HG03439 (cell line): ENCODE measurements around the gene ST6GALNAC6.

Experiments used
- ATAC-seq: cut with Tn5 transposase; IDR thresholded peaks from one replicate; pipeline ENCODE4 v1.9.1; 2021; ENCODE audit warnings: mild to moderate bottlenecking, moderate library complexity; ENCODE audit not compliant: unreplicated experiment

The ST6GALNAC6 gene

DNA sequence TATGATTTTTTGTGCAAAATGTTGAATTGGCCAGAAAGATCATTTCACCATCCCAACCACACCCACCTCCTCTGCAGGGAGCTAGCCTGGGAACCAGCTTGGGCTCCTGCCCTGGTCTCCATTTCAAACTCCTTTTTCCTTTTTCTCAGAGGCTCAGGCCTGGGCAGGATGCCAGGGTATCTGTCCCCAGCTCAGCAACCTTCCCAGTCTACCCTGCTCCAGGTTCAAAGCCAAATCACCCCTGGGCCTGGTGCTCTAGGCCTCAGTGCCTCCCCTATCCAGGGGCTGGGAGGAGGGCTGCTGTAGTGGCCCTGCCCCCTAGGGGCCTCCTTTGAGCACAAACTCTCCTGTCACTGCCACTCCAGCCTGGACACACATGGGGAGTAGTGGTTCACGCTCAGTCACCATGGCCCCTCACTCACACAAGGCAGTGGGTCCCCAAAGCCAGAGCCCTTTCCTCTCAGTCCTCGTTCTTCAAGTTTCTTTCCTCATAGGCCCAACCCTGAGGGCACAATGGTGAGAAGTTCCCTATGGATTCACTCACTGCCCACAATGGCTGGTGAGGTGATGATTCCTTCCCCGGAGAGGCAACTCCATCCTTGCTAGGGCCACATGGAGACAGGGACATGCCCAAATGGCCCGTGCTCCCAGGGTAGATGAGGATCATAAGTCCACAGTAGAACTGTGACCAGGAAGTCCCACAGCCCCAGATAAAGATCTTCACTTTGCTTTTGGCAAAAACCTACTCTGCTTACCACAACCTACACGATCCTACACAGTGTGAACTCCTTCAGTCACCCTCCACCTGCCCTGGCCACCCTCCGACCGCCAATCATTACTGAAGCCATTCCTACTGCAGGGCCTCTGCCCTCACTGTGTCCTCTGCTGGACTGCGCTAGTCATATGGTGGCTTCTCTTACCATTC lies 19.0 kb upstream of the ST6GALNAC6 start:
- no peak for ATAC-seq

DNA sequence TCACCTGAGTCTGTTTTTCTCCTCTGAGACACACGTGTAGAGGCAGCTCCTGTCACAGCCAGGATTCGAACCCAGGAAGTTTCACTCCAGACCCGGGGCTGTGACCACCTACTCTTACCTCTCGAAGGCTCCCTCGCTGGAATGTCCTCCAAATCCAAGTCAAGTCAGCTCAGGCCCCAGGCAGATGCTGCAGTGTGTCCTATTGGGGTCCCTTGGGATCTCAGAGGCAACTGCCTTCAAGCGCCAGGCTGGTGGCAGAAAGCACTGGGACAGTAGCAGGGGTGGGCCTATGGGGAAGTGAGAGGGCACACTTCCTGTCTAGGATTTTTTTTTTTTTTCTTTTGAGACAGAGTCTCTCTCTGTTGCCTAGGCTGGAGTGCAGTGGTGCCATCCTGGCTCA lies 18.2 kb upstream of the ST6GALNAC6 start:
- ATAC-seq, result no peak

DNA sequence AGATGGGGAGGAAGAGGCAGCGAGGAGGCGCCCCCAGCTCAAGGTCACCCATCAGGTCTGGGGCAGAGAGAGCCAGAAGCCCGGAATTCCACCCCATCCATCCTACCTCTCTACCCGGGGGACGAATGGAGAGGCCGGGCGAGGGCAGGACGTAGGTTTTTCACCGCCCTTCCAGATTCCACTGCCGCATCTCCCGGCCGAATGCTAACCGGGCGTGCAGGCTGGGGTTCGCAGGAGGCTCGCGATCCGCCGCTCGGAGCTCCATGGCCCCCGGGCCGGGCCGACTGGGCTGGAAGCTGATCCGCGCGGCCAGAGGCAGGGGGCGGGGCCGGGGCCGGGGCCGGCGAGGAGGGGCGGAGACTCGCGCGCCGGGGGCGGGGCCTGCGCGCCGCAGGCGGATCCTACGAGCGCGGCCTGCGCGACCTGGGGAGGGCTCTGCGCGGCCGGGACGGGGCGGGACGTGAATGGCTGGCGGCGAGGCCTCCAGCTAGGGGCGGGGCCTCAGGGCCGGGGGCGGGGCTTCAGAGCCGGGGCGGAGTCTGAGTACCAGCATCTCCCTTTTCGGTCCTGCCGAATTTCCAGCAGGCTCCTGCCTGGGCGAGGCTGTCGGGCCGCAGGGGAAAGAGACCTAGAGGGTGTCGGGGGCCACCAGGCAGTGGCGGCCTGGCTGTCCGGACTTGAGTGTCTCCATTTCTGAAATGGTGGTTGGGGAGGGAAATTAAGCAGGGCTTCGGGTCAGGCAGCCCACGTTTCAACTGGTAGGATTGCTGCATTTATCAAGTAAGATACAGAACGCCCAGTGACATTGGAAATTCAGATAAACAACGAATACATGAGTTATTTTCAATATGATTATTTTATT lies 17.5 kb upstream of the ST6GALNAC6 start, which contains the start of gene ST6GALNAC4:
ST6GALNAC4 (minus strand) TSS at position 322 of the 862 bp plus-strand sequence. CDS start 622 bp downstream, outside the sequence.
- ATAC-seq, result peak; percentile 55

DNA sequence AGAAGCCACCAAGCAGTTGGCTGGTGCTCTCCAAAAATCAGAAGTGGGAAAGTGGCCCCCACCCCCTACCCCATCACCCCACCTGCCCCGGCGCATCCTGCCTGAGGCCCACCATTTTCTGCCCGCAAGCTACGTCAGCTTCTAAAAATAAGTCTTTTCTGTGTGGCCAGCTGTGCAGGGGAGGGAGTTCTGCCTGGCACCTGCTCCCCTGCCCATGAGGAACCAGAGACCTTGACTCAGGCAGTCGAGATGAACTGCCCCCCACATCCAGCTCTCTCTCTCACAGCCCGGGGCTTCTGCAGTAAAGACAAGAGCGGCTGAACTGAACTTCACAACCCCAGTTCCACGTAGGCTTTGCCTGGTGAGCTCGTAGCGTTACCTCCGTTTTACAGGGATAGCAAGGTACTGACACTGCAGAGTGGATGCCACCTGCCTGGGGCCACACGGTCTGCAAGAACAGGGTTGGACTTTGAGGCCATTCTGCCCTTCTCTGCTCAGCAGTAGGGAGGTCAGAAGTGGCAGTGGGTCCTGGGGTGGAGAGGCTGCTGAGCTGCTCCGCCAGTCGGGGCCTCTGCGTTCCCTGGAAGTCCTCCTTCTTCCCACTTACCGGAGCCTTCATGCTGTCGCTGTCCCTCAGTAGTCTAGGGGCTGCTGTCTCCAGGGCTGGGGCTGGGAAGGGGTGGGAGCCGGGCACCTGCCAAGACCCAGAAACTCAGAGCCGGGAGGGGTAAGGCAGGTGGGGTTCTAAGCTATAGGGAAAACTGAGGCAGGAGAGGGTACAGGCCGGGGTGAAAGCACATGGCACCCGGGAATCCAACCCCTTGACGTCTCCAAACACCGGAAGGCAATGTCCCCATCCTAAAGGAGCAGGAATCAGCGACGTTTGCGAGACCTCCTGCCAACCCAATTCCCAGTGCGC lies 16.7 kb upstream of the ST6GALNAC6 start:
- no peak for ATAC-seq

DNA sequence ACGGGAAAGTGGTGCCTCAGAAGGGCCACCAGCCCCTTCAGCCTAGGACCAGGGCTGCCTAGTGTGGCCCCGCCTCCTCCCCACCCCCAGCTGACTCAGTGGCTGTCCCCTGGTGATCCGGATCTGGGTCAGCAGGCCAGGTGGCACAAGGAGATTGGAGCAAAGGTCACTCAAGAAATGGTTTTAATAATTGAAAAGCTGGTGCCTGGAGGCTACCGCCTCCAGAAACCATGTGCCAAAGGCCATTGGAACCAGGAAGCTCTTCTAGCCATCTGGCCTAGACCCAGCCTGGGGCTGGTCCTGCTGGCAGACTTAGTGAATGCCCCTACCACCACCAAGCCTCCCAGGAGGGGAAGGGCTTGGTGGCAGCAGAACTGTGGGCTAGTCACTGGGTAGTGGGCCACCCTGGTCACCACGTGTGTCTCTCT lies 15.9 kb upstream of the ST6GALNAC6 start:
- no peak for ATAC-seq

DNA sequence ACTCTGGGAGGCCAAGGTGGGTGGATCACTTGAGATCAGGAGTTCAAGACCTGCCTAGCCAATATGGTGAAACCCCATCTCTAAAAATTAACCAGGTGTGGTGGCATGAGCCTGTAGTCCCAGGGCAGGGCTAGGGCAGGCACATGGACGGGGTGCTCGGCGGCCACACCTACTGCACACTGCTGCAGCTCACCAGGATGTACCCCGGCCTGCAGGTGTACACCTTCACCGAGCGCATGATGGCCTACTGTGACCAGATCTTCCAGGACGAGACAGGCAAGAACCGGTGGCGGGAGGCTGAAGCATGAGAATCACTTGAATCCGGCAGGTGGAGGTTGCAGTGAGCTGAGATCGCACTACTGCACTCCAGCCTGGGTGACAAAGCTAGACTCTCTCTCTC lies 14.3 kb upstream of the ST6GALNAC6 start:
- ATAC-seq, result no peak

DNA sequence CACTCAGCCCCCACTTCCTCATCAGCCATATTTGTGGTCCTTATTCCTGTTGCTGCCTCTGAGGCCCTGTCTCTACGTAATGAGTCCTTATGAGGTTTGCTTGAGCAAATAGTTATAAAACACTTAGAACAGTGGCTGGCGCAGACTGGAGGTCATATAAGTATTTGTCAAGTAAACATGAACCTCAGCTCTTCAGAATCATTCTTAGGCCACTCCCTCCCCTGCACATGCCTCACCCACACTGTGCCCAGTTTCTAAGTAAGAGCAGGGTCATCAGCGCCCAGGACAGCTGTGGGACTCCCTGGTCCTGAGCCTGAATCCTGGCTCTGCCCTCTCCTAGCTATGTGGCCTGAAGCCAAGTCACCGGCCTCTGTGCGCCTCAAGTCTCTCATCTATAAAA lies 13.5 kb upstream of the ST6GALNAC6 start:
- ATAC-seq, result no peak

DNA sequence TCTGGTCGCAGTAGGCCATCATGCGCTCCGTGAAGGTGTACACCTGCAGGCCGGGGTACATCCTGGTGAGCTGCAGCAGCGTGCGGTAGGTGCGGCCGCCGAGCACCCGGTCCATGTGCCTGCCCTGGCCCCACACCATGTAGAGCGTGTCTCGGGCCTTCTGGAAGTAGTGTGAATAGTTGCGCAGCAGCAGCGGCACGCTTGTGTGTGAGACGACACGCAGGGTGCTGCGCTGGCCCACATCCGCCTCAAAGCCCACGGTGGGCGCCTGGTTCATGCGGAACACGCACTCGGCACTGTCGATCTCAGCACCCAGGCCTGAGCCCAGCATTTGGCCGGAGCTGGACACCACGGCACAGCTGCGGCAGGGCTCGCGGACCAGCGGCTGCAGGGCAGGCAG lies 12.9 kb upstream of the ST6GALNAC6 start:
- ATAC-seq, result no peak

DNA sequence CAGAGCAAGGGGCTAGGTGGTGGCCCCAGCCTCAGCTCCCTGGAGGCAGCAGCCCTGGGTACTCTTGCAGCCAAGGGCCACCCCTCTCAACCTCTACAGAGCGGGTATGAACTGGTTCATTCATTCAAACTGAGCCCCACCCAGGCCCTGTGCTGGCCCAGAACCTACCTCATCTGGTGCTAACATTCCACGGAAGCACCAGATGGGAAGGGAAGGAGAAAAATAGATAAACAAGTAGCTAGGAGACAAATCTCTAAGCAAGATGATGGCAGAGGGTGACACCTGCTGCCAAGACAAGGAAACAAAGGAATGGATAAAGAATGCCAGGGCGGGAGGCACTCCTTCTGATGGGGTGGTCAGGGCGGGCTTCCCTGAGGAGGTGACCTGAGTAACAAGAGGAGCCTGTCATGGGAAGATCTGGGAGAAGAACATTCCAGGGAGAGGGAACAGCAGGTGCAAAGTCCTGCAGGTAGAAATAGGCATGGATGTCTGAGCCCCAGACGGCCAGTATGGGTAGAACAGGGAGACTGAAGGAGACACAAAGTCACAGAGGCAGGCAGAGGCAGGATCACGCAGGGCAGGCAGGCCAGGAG lies 11.3 kb upstream of the ST6GALNAC6 start:
- ATAC-seq, result no peak

DNA sequence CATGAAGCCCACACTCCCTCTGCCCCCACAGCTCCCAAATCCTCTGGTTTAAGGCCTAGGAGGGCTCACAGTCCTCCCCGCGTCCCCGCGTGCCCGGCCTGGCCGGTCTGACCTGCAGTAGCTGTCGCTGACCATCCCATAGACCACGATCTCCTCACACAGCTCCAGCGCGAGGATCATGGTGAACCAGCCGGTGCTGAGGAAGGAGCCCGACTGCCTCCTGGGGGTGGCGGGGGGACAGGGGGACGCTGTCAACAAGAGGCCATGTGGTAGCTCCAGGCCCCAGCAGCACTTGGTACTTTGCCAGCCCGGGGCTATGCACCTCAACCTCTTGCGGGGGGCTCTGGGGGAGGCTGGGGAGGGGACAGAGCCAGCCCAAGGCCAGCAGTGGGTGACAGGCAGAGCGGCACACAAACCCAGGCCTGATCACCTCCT lies 10.5 kb upstream of the ST6GALNAC6 start:
- ATAC-seq, result no peak

DNA sequence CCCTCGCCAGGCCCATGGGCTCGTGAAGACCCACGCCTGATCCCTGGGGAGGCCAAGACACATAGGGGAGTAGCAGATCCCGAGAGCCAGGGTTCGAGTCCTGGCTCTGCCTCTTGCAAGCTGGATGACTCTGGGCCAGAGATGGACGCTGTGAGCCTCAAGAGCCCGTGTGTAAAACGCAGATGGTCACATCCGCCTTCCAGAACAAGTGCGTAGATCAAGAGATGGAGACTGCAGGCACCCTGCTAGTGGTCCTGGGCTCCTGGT lies 9.2 kb upstream of the ST6GALNAC6 start:
- ATAC-seq, result no peak

DNA sequence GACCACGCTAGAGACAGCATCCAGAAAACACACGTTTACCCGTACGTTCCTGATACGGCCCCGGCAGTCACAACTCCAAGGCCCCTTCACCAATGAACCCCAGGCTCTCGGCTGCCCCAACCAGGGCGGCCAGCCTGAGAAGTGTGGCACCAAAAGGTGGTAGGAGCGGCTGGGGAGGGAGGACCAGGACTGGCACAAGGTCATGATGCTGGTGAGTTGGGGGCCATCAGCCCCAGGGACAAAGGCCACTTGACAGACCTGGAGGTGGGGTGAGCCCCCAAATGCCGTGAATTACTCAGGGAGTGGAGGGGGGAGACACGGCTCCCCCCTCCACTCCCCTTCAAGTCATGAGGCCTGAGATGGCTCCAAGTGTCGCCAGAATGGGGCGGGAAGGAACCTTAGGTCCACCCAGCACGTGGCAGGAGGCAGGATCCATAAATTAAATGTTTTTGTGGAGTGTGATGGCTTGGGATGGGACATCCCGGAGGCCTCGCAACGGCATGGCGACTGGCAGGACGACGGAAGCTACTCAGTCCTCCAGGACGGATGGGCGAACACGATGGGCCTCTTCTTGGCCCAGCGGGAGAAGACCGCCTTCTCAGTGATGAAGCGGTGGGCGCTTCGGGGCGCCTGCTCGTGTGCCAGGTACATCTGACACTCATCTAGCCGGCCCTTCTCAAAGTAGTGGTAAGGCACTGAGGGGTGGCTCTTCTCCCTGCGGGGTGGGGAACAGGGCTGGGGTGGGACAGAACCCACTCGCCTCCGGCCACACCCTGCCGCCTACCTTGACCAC lies 8.7 kb upstream of the ST6GALNAC6 start:
- no peak for ATAC-seq

DNA sequence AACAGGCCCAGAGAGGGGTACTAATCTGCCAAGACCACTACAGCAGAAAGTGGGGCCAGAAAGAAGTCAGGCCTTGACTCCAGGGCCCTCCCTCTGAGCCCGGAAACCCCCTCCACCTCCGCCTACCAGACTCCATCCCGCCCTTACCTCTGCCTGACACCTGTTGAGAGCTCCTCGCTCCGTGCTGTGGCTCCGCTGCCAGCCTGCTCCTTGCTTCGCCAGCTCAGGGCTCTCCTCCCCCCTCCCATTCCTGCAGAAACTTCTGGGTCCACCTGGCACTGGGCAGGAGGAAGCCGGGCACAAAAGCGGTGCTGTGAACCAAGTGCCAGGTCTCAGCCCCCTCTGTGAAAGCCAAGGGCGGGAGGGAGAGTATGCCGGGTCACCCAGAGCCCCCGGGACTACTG lies 6.4 kb upstream of the ST6GALNAC6 start:
- ATAC-seq, result no peak

DNA sequence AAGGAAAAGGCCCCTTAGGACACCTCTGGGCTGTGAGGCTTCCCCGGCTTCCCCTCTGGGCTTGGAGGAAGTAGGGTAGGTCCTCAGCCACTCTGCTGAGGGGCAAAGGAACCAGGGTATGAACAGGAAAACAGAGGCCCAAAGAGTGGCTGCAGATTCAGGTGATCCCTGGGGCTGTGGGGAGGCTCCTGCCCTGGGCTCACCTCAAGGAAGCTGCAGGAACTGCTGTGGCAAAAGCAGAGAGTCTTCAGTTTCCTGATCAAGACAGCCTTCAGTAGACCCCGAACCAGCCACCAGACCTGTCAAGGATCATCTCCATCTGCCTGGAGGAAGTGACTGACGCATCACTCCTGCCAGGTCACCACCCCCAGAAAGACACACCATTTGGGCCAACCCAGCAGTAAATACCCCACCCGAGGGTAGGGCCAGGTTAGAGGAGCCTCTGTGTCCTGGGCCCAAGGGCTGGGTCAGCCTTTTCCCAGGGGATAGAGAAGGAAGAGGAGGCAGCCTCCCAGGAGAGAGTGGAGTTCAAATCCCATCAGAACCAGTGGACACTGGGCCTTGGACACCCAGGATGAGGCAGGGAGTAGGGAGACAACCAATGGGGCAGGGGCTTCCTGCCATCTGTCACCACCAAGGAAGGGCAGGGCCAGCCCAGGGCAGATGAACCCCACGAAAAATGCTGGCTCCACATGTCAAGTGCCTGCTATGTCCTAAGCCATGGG lies 5.8 kb upstream of the ST6GALNAC6 start:
- ATAC-seq, result no peak

DNA sequence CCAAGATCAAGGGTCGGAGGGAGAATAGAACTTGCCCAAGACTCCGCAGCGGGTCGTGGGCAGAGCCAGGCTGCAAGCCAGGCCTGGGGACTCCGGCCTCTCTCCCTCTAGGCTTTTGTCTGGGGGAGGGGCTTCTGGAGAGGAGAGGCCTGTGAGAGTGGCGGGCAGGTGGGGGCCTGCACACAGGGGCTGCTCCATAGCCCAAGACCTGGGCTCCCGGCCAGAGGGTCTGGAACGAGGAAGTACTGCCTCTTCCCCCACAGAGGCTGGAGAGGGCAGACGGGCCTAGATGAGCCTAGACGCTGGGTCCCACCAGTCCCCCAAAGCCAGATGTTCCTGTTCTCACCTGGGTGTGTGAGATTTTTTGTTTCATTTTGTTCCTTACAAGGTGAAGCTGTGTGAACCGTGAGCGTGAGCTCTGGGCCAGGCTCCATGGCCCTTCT lies 5.2 kb upstream of the ST6GALNAC6 start:
- no peak for ATAC-seq

DNA sequence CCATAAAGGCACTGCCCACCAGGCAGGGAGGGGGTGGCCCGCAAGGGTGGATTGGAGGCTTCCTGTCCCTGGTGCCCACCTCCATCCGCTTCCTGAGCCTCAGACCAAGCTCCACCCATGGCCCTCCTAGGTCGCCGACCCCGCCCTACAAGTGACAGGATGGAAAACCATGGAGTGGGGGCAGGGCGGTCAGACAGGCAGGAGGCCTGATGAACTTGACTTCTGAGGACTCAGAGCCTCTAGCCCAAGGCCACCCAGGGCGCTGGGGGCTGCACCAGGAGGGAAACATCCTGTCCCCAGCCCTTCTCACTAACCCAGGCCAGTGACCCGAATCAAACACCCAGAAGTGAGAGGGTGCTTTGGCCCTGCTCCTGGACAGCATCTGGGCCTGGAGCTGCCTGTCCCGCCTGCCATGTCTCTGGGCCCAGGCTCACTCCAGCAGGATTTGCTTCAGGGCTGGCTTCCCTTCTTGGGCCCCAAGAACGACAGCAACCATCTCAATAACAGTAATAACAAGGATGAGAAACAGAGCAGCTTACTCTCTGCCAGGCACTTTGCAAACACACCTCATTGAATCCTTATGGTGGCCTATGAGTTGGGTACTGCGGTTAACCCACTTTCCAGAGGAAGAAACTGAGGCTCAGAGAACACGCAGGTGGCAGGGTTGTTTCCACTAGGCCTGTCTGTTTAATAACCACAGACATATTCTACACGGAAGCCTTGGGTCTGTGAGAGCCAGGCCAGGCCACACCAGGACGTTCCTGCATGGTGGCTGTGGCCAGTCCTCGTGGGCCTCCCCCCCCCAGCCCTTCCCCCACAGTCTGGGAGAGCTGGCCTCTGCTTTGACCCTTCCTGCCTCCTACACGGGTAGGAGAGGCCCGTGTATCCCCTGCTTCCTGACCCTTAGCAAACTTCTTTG lies 4.4 kb upstream of the ST6GALNAC6 start:
- ATAC-seq, result no peak

DNA sequence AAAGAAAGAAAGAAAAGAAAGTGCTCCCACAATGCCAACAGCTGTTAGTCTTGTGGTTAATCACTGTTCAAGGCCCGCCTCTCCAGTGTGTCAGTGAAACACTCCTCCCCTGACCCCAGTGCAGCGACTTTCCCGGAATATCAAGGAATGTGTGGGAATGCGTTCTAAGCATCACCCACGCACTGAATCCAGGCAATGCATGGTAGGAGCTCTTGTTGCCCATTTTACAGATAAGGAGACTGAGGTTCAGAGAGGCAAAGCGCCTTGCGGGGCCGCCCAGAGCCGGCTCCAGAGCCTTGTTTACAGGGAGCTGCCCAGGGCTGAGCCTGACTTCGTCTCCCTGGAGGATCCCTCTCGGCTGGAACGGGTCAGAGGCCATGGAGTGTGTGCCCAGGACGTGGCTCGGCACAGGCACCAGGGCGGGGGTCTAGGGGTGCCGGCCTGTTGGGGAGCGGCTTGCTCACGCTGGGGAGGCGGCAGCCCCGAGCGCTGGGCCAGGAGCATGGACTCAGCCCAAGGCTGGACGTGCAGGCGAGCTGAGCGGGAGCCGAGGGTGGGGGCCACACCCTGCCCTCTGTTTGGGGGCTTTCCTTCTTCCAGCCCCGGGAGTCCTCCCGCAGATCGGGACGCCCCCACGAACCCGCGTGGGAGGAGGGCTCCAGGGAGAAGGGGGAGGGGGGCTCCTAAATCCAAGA lies 823 bp downstream of the ST6GALNAC6 start:
- no peak for ATAC-seq
